Glomerular endothelial cell (primary cell): ENCODE data around the gene DNAJC22. TPM values are rescaled to one million over a fixed set of nuclear protein-coding genes. Genes with fewer than 3 reads are reported as not detected.
"Not testable (repeated sequence)": the region's sequence is repeated elsewhere in the genome, so short reads cannot be mapped to it uniquely, and the experiment has no call there.

Experiments
- DNase-seq: peaks from one replicate; pipeline ENCODE4 v3.0.0-alpha.2; 2011; ENCODE audit warnings: low read depth, low spot score; ENCODE audit errors: extremely low read depth
- total RNA-seq: library from RNA; depleted of rRNA; stranded (reverse); fragments of >200 nt; gene quantifications from 2 replicates; pipeline ENCODE4 v1.2.3, GENCODE V29; 2015

DNAJC22 gene
- 0.48 and 1.2 TPM in 2 replicates for total RNA-seq

DNA sequence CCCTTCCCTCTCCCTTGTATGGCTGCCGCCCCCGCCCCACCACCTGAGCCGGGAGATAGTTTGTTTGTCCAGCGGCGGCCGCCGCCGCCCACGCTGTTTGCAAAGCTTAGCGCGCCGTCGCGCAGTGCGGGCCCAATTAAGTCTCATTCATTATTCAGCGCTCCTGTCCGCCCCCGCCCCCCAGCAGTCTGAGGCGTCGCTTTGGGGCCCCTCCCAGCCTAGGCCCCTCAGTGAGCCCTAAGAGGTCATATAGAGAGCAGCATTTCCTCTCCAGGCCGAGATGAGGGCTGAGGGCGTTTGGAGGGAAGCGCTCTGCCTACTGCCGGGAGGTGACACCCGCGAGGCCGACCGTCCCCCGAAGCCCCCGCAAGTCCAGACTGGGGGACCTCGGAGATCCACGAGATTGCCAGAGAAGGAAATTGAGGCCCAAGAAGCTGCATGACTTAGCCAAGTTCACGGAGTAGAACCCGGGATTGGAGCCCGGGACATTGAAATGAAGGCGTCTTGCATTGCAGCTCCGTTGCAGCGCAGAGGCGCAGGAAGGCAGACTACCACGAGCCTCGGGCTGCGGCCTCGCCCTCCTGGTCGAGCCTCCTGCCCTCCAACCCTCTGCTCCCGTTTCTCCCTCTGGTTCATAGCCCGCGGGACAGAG lies at the start of gene DNAJC22:
Gene DNAJC22 (plus strand): TSS at position 230 of the 652 bp plus-strand sequence. CDS start 1,985 bp downstream, outside the sequence.
- DNase-seq: no peak

DNA sequence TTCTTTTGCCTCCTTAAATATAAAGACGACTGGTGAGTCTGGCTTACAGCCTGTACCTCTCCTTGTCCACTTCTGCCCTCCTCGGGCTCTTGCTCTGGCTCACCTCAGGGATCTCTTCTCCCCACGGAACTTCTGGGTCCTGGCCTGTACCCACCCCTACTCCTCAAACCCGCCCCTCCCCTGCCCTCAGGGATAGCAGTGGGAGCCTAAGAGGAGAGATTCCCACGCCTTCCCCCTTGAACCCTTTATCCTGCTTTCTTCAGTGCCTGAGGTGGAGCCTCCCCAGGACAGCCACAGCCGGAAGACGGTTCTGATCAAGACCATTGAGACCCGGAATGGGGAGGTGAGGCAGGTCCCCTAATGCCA lies 49.0 kb upstream of the DNAJC22 start:
- no peak for DNase-seq

DNA sequence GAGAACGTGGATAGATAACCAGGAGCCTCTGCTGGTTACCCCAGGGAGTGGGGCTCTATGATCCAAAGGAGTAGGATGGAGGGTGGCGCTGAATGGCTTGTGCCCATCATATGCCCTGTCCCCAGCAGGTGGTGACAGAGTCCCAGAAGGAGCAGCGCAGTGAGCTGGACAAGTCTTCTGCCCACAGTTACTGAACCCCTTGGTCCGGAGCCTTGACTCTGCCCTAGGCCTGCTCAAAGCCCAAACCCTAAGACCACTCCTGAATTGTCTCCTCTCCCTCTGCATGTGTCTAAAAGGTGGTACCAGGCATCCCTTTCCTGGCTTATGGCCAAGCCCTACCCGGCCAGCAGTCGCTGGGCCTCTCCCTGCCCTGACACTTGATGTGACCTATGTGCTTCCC lies 48.5 kb upstream of the DNAJC22 start:
- DNase-seq: no peak

DNA sequence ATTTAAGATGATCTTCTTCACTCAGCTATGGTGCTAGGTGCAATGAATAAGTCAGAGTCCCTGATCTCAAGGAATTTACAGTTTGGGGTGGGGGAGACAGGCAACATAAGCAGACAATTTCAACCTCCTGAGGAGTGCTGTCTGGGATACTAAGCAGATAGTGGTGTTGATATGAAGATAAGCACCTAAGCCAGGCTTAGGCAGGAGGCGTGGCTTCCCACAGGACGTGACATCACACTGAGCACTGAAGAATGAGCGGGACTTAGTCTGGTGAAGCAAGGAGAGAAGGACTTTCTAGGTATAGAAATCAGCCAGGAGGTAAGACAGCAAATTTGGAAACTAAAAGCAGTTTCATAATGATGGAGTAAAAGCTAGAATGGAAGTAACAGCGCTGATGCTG lies 44.9 kb upstream of the DNAJC22 start:
- no peak for DNase-seq

DNA sequence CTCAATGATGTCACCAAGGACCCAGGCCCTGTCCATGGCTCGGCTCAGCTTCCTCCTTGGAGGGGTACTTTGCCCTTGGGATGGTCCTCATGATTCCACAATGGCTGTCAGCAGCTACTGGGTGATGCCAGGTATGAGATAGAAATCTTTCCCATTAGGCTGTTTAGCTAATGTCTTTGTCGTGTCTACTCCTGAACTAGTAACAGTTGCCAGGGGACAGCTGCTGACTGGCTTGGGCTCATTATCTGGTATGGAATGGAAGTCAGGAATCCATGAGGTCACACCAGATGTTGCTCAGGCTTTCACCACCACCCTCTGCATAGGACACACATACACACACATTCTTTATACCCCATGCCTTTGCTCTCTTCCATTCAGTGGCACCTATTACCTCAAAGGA lies 42.5 kb upstream of the DNAJC22 start:
- DNase-seq: no peak

DNA sequence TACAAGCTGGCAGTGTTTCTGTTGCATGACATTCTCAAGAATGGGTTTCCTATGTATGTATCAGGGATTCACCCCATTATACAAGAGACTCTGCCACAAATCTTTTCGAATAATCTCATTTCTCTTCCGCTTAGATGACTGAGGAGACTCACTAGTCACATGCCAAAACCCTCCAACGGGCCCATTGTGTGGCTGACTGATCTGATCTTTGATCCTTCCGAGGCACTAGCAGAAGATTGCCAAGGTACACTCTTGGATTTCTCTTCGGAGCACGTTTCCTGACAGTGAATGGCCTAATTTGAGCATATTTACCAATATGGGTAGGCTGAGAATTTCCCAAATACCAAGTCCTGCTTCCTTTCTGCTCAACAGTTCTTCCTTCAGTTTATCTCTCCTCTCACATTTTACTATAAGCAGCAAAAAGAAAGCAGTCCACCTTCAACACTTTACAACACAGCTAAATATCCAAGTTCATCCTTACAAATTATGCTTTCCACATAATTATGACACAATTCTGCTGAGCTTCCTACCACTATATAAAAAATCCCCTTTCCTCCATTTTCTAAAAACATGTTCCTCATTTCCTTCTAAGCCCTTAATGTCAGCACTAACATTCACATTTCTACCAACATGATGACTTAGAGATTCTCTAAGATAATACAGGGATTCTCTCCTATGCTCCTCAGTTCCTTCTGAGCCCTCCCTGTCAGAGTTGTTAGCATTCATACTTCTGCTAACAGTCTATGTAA lies 40.8 kb upstream of the DNAJC22 start:
- no peak for DNase-seq

DNA sequence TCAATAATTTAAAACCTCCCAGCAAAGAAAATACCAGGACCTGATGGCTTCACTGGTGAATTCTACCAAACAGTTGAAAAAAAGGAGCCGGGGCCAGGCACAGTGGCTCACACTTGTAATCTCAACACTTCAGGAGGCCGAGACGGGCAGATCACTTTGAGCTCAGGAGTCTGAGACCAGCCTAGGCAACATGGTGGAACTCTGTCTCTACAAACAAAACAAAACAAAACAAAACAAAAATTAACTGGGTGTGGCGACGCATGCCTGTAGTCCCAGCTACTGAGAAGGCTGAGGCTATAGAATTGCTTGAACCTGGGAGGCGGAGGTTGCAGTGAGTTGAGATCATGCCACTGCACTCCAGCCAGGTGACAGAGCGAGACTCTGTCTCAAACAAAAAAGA lies 37.3 kb upstream of the DNAJC22 start:
- no peak for DNase-seq

DNA sequence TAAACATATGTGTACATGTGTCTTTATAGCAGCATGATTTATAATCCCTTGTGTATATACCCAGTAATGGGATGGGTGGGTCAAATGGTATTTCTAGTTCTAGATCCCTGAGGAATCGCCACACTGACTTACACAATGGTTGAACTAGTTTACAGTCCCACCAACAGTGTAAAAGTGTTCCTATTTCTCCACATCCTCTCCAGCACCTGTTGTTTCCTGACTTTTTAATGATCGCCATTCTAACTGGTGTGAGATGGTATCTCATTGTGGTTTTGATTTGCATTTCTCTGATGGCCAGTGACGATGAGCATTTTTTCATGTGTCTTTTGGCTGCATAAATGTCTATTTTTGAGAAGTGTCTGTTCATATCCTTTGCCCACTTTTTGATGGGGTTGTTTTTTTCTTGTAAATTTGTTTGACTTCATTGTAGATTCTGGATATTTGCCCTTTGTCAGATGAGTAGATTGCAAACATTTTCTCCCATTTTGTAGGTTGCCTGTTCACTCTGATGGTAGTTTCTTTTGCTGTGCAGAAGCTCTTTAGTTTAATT lies 36.2 kb upstream of the DNAJC22 start:
- not testable (repeated sequence) for DNase-seq

DNA sequence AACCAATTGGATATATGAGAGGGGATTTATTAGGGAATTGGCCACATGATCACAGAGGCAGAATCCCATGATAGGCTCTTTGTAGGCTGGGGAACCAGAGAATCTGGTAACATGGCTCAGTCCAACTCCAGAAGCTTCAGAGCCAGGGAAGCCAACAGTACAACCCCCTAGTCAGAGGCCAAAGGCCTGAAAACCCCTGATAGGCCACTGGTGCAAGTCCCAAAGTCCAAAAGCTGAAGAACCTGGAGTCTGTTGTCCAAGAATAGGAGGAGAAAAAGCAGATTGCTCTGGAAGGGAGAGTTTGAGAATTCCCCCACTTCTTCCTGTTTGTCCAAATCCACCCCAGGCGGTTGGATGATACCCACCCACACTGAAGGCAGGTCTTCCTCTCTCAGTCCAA lies 31.9 kb upstream of the DNAJC22 start:
- no peak for DNase-seq

DNA sequence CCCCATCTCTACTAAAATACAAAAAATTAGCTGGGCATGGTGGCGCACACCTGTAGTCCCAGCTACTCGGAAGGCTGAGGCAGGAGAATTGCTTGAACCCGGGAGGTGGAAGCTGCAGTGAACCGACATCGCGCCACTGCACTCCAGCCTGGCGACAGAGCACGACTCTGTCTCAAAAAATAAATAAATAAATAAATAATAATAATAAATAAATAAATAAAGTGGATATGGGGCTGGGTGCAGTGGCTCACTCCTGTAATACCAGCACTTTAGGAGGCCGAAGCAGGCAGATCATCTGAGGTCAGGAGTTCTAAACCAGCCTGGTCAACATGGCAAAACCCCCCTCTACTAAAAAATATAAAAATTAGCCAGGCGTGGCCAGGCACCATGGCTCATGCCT lies 29.6 kb upstream of the DNAJC22 start:
- DNase-seq: not testable (repeated sequence)

DNA sequence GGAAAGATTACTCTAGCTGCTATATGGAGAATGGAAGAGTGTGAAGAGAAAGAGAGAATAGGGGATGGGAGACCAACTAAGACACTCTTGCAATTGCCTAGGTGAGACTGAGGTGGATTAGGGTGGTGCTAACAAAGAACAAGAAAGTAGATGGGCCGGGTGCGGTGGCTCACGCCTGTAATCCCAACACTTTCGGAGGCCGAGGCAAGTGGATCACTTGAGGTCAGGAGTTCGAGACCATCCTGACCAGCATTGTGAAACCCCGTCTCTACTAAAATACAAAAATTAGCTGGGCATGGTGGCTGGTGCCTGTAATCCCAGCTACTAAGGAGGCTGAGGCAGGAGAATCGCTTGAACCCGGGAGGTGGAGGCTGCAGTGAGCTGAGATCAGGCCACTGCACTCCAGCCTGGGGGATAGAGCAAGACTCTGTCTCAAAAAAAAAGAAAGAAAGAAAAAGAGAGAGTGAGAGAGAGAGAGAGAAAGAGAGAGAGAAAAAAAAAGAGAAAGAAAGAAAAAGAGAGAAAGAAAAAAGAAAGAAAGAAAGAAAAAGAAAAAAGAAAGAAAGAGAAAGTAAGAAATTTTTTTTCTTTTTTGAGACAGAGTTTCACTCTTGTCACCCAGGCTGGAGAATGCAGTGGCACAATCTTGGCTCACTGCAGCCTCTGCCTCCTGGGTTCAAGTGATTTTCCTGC lies 26.1 kb upstream of the DNAJC22 start:
- not testable (repeated sequence) for DNase-seq

DNA sequence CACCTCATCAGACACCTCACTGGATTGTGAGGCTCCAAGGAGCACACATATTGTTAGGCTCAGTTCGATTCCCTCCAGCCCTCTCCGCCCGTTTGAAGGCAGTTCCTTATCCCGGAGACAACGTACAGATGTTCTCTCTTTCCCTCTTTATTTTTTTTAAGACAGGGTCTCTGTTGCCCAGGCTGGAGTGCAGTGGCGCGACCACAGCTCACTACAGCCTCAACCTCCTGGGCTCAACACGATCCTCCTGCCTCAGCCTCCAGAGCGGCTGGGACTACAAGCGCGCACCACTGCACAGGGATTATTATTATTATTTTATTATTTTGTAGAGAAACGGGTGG lies 24.4 kb upstream of the DNAJC22 start:
- no peak for DNase-seq

DNA sequence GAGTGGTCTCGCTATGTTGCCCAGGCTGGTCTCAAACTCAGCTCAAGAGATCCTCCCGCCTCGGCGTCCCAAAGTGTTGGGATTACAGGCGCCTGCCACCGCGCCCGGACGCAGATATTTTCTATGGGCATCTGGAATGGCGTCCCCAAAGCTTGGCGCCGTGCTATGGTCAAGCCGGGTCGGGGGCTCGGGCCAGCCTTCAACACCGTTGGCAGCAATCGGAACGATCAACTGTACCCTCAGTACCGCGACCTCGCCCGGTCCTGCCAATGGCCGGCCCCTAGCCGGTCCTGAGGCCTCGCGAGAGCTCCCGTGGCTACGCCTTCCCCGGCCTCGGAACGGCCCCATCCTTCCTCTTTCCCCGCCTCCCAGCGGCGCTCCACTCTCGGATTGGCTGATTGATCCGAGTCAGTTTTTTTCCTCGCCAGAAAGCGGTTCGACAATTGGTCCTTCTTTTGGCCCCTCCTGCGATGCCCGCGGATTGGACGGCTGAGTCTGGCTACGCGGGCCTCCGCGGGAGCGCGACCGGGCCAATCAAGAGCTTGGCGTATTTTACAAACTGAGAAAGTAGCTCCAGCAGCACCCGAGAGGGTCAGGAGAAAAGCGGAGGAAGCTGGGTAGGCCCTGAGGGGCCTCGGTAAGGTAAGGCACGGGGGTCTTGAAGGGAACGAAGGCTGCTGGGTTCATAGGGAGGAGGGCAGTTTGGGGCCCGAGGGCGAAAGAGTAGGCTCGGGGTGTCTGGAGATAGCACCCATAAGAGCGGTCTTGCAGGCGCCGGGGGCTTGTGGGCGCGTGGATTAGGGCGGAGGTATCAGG lies 23.8 kb upstream of the DNAJC22 start, which contains the start of gene TROAP:
Gene TROAP (plus strand): TSS at position 548 of the 816 bp plus-strand sequence. CDS start 354 bp downstream, outside the sequence.
- DNase-seq: peak; percentile 96

DNA sequence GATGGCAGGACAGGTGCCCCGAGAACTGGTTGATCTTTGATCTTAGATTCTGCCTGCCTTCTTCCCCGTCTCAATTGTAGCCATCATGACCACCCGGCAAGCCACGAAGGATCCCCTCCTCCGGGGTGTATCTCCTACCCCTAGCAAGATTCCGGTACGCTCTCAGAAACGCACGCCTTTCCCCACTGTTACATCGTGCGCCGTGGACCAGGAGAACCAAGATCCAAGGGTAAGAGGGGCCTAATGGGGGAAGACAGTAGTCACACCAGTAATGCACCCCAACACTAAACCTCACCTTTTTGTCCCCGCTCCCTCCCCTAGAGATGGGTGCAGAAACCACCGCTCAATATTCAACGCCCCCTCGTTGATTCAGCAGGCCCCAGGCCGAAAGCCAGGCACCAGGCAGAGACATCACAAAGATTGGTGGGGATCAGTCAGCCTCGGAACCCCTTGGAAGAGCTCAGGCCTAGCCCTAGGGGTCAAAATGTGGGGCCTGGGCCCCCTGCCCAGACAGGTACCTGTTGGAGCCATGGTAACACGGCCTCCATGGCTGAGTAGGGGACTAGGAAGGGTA lies 23.1 kb upstream of the DNAJC22 start:
- DNase-seq: no peak

DNA sequence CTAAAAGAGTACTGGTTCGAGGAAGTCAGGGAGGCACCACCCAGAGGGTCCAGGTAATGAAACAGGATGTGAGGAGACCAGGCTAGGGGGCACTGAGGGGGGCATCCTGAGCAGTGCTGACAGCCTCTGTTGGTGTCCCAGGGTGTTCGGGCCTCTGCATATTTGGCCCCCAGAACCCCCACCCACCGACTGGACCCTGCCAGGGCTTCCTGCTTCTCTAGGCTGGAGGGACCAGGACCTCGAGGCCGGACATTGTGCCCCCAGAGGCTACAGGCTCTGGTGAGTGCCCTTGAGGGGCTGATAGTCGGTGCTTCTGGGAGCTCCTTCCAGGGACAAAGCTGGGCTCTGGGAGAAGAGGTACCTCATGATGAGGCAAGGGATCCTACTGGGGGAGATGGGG lies 21.1 kb upstream of the DNAJC22 start:
- DNase-seq: no peak

DNA sequence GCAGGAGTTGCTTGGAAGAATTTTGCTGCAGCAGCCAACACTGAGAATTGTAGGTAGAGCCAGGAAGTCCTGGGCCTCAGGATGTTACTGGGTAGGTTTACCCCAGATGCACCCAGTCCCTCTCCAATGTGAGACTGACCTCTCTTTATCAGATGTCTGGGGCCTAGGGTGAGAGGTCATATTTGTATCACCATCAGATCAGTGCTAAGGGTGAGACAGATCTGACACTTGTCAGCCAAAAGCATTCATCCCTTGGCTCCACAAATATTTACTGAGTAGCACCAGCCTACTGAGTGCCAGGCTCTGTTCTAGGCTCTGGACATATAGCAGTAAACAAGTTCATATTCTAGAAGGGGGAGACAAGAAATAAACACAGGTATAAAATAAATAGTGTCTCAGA lies 19.3 kb upstream of the DNAJC22 start:
- no peak for DNase-seq

DNA sequence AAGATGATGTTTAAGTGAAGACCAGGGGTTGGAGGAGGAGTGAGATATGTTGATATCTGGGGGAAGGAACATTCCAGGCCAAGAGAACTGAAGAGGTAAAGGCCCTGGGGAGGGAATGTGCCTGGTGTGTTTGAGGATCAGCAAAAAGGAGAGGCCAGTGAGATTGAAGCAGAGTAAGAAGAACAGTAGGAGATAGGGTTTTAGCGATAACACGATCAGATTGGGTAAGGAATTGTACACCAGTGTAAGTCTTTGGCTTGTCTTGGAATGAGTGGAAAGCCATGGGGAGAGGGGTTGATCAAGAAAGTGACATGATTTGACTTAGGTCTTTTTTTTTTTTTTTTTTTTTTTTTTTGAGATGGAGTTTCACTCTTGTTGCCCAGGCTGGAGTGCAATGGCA lies 18.8 kb upstream of the DNAJC22 start:
- DNase-seq: no peak

DNA sequence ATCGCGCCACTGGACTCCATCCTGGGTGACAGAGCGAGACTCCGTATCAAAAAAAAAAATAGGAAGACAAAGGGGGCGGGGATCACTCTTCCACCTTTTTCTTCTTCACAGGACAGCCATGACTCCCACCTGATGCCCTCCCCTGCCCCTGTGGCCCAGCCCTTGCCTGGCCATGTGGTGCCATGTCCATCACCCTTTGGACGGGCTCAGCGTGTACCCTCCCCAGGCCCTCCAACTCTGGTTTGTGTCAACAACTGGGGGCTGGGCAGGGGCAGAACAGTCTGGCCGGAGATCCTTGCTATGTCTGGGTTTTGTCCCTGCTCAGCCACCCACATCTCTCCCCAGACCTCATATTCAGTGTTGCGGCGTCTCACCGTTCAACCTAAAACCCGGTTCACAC lies 17.9 kb upstream of the DNAJC22 start:
- no peak for DNase-seq

DNA sequence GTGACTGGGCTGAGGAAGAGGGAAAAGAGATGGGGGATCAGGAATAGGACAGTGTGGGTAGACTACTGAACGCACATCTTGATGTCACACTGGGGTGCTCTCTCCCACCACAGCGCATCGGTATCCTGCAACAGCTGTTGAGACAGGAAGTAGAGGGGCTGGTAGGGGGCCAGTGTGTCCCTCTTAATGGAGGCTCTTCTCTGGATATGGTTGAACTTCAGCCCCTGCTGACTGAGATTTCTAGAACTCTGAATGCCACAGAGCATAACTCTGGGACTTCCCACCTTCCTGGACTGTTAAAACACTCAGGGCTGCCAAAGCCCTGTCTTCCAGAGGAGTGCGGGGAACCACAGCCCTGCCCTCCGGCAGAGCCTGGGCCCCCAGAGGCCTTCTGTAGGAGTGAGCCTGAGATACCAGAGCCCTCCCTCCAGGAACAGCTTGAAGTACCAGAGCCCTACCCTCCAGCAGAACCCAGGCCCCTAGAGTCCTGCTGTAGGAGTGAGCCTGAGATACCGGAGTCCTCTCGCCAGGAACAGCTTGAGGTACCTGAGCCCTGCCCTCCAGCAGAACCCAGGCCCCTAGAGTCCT lies 16.6 kb upstream of the DNAJC22 start:
- no peak for DNase-seq
